HG02943 (cell line): ENCODE data around the gene OR6K2.
"Not testable (repeated sequence)": the region's sequence is repeated elsewhere in the genome, so short reads cannot be mapped to it uniquely, and the experiment has no call there.

ENCODE experiments used
- ATAC-seq: cut with Tn5 transposase; IDR thresholded peaks from one replicate; pipeline ENCODE4 v1.9.1; 2021; ENCODE audit warnings: mild to moderate bottlenecking, low read depth, moderate library complexity; ENCODE audit not compliant: unreplicated experiment

OR6K2 gene, protein sequence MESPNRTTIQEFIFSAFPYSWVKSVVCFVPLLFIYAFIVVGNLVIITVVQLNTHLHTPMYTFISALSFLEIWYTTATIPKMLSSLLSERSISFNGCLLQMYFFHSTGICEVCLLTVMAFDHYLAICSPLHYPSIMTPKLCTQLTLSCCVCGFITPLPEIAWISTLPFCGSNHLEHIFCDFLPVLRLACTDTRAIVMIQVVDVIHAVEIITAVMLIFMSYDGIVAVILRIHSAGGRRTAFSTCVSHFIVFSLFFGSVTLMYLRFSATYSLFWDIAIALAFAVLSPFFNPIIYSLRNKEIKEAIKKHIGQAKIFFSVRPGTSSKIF

DNA sequence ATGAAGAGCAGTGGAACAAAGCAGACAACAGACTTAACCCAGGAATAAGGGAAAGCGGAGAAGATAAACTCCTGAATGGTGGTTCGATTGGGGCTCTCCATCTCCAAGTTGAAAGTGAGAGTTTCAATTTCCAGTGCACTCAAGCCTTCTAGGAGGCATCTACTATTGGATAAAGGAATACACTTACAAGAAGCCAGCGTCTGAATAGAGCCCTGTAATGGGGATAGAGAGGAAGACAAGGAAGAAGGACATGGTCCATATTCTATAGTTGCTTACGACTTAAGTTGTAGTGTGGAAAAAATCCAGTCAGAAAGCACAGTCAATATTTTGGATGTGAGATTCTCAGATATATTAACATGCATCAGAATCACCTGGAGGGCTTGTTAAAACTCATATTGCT is at the start of gene OR6K2:
Gene OR6K2 (minus strand): TSS at position 101 of the 400 bp plus-strand sequence. CDS start 0 bp downstream, at position 101.
- no peak for ATAC-seq

DNA sequence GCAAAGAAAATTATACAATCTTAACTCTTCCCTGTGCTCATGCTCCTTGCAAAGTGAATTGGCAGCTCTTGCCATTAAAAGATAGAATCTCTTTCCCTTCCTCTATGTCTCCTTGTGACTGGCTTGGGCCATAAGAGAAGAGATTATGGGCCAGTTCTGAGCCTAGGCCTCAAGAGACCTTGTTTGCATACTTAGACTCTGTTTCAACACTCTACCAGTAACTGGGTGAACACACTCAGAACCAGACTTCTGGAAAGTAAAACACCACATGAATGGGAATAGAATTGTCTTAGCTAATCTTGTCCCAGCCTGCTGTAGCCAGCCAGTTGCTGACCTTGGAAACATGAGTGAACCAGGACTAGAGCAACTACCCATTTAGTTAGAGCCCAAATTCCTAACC is 35.4 kb upstream of the OR6K2 start:
- no peak for ATAC-seq

DNA sequence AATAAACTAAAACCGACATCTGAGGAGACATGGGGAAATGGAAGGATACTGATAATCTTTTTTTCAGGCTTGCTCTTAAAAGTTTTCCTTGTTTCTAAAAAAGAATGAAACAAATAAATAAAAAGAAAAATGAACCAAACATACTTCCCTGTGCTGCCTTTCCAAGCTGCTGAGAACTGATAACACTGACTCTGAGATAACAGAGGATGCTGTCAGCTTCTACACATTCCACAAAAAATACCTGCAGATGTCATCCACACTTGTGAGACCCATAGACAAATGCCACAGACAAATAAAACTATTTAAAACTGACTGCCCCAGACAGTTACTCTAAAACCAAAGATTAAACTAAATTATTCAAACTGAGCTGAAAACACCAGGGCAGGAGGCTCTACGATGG is 32.1 kb upstream of the OR6K2 start:
- no peak for ATAC-seq

DNA sequence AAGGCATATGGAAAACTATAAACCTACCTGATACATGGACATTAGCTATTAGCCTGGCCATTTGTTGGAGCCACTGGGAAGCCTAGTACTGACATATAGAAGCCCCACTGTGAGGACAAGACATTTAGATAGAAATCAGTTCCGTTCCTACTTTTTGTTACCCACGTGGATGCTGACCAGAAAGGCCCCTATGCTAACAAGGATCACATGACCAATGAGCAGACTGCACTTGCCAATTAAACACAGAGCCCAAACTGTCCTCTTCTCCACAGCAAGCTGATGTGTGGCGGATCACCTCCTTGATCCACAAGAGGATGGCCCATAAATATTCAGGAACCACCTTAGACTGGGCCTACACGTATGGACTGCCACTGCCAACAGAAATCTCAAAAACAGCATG is 31.3 kb upstream of the OR6K2 start:
- ATAC-seq: no peak

DNA sequence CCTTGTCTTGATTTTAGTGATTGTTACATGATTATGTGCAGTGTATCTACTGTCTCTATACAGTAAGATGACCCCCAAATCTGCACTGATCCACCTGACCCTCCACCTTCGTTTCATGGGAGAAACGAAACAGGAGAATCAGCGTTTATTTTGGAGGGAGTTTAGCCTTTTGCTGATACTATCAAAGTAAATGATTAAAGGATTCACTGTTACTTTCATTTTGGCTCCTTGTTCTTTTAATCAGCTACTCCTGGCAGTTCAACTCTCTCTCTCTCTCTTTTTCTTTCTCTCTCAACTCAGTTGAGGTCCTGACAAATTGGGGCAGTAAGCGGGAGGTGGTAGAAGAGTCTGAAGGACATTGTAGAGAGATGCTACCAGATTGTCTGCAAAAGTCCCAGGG is 30.0 kb upstream of the OR6K2 start:
- ATAC-seq: no peak

DNA sequence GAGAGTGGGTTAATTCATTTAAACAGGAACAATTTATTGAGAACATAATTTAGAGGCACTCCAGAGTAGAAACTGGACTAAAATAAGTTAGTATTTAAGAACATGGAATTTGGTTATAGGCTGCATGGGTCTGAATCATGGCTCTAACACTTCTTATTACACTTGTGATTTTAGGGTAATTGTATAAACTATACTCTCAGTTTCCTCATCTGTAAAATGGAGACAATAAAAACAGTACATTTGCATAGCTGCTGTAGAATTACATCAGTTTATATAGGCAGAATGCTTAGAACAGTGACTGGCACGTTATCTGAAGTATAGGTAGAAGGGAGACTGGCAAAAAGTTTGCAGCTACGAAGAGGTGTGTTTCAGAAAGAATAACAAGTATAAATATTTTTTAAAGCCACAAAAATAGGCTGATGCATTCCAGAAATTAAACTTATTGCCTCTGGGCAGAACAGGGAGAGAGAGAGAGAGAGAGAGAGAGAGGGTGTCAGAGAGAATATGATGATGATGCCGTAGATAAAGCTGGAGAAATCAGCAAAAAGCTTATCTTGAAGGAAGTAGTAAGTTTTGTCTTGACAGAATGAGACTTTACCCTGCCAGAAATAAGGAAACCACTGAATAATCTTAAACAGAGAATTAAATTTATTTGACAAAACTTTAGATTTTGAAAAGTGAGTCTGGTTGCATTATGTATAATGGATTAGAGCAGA is 28.2 kb upstream of the OR6K2 start:
- ATAC-seq: no peak

DNA sequence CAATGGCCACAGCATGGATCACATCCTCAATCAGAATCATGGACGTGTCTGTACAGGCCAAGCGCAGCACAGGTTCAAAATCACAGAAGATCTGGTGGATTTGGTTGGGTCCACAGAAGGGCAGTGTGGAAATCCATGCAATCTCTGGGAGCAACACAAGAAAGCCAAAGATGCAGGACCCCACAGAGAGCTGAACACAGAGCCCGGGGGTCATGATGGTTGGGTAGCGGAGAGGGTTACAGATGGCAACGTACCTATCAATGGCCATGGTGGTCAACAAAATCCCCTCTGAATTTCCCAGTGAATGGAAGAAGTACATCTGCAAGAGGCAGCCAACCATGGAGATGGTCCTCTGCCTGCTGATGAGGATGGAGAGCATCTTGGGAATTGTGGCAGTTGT is 24.0 kb upstream of the OR6K2 start:
- ATAC-seq: no peak

DNA sequence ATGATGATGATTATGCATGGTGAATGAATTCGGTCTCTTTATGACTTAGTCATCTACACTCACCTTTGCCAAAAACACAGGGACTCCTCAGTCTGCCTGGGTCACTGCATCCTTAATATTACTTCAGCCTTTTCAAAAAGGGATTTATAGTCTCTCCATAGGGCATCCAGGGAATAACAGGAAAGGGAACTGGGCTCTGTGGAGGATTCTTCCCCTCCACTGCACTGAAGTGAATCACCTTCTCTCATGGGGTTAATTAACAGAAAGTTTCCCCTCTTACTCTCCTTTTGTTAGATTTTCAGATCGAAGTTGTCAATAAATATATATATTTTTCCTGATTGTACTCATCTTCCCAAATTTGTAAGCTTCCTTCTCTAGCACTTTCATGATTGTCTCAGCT is 20.2 kb upstream of the OR6K2 start, which contains the start of gene OR6K3:
Gene OR6K3 (minus strand): TSS at position 101 of the 400 bp plus-strand sequence. CDS start 2,605 bp downstream, outside the sequence.
- no peak for ATAC-seq

DNA sequence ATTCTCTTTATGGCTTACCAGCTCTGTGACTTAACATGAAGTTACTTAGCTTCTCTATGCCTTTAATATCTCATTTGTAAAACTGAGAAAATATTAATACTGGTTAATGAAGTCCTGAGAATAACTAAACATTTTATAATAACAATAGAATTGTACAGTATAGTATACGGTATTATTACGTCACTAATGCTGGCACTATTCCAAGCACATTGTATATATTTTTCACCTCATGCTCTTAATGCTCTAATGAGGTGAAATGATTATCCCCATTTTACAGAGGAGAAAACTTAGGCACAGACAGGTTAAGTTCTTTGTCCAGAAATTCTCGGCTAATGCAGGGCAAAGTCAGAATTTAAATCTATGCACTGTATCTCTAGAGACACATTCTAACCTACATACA is 19.2 kb upstream of the OR6K2 start:
- no peak for ATAC-seq

DNA sequence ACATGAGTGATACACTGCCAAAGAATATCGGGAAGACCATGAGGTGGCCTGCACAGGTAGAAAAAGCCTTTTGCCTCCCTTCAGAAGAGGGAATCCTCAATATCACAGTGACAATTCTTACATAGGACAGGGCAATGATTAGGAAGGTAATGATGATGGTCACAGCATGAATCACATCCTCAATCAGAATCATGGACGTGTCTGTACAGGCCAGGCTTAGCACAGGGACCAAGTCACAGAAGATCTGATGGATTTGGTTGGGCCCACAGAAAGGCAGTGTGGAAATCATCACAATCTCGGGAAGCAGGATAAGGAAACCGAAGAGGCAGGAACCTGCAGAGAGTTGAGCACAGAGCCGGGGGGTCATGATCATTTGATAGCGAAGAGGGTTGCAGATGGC is 16.9 kb upstream of the OR6K2 start:
- no peak for ATAC-seq

DNA sequence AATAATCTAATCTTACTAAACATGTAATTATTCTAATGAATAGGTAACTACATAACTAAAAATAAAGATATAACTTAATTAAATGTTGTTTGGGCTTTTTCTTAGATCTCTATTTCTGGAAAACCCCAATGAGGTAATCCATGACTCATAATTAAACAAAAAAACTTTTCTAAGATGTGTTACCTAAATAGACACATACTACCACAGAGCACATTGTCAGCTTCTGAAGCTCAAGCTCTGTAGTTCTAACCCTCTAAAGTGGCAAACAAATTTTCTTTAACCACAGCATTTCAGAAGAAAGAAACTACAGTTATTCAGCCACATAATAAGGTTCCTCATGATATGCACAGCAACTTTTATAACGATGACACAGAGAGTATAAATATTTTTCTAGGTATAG is 15.9 kb upstream of the OR6K2 start:
- no peak for ATAC-seq

DNA sequence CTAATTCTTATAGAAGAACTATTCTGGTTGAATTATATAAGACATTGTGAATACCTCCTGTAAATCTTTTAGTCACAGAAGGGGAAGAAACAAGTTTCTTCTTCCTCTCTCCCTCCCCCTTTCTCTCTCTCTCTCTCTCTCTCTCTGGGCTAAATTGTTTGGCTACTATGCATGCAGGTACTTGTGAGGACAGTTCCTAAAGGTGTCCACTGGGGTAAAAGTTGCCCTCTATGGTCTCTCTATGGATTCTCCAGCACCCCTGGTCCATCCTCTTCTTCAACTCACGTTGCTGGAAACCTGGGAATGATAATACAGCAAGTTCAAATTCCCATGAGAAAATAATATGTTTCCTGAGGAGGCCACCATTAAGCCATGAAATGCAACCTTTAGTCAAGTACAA is 14.3 kb upstream of the OR6K2 start:
- ATAC-seq: no peak

DNA sequence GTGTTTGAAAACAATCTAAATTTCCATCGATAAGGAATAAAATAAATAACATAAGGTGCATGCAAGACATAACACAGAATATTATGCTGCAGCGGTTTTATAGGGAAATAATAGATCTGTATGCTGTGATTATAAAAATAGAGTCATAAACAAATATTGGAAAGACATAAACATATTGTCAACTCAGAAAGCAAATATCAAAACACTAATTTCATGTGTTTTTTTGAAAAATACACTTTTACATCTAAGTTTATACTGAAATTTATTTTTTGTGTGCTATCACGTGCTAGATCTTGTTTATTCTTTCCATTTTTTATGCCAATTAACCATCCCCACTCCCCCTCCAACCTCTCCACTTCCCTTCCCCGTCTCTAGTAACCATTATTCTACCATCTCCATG is 10.6 kb upstream of the OR6K2 start:
- no peak for ATAC-seq

DNA sequence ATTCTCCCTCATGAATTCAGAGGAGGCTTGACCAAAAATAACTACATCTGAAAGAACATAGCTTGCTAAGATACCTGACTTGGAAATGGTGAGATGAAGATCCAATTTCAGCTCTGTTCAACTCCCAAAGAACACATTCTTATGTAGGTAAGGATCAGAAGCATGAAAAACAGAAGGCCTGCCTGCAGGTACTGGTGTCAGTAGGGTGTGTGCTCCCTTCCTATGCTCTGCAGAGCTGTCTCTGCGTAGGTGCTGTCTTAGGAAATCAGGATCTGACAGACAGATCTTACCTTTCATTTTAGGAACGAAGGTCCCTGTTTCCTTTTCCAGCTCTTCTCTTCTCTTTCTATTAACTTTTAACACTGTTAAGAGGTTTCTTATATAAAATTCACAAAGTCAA is 5.6 kb upstream of the OR6K2 start:
- ATAC-seq: no peak

DNA sequence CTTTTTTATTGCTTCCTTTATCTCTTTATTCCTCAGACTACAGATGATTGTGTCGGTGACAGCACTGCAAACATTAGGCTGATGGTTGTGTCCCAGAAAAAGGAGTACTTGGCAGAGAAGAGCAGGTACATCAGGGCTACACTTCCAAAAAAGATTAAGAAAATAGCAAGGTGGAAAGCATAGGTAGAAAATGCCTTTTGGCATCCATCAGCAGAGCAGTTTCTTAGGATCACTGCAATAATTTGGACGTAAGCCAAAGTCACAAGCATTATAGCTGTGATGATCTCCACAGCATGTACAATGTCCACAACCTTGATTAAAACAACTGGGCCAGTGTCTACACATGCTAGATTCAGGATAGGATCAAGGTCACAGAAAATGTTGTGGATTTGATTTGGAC is 5.9 kb downstream of the OR6K2 start:
- ATAC-seq: no peak

DNA sequence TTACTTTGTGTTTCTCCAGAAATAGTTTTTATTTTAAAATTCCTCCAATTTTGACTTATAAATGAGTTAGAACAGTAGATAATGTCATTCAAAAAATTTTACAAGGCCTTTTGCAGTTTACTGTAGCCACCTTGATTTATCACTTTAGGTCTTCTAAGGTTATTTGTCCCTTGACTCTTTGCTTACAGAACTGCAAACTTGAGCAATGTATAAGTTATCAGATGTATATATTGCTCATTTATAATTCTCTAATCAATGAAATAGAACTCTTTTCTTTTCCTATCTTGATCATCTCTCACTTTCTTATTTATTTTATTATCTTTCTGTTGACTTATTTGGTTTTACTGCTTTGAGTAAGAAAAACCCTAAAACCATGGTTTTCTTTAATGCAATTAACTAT is 8.1 kb downstream of the OR6K2 start:
- ATAC-seq: no peak

DNA sequence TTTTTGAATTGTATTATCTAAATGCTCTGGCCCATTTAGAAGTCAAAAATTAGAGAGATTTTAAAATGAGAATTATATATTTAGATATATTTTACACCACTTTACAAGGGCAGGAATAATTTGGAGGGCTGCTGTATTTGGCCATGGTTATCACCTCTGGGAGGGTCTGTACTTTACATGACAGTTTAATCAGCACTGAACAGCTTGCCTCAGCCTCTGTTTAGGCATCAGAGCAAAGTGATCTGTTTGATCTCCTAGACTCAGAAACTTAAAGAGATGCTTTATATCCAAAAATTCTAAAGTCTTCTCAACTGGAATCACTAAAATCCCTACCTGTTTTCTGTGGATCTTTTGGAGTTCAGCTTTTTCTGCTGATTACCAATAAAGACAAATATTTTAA is 8.5 kb downstream of the OR6K2 start:
- no peak for ATAC-seq

DNA sequence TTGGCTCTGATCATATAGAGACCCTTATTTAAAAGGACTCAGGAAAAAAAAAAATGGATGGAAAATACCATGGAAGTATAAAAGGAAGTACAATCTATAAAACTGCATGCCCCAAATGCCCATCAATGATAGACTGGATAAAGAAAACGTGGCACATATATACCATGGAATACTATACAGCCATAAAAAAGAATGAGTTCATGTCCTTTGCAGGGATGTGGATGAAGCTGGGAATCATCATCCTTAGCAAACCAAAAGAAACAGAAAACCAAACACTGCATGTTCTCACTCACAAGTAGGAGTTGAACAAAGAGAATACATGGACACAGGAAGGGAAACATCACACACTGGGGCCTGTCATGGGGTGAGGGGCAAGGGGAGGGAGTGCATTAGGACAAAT is 9.3 kb downstream of the OR6K2 start:
- not testable (repeated sequence) for ATAC-seq

DNA sequence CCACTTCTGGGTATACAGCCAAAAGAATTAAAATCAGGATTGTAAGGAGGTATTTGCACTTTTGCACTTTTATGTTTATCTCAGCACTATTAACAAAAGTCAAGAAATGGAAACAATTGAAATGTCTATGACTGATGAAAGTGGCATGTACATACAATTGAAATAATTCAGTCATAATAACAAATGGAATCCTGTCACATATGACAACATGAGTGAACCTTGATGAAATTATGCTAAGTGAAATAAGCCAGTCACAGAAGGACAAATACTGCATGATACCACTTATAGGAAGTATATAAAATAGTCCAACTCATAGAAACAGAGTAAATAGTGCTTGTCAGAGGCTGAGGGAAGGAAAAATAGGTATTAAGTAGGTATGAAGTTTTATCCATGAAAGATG is 10.6 kb downstream of the OR6K2 start:
- no peak for ATAC-seq

DNA sequence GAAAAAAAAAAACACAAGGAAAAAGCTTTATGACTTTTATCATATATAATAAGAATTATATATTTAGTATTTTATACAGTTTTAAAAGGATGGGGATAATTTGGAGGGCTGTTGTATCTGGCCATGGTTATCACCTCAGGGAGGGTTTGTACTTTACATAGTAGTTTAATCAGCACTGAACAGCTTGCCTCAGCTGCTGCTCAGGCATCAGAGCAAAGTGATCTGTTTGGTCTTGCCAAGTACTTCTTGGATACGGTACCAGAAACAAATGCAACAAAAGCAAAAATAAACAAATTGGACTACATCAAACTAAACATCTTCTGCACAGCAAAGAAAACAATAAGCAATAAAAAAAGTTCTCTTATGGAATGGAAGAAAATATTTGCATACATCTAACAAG is 11.3 kb downstream of the OR6K2 start:
- no peak for ATAC-seq

DNA sequence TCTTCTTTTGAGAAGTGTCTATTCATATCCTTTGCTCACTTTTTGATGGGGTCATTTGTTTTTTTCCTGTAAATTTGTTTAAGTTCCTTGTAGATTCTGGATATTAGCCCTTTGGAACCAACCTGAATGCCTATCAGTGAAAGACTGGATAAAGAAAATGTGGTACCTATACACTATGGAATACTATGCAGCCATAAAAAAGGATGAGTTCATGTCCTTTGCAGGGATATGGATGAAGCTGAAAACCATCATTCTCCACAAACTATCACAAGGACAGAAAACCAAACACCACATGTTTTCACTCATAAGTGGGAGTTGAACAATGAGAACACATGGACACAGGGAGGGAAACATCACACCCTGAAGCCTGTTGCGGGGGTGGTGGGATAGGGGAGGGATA is 12.1 kb downstream of the OR6K2 start:
- ATAC-seq: not testable (repeated sequence)

DNA sequence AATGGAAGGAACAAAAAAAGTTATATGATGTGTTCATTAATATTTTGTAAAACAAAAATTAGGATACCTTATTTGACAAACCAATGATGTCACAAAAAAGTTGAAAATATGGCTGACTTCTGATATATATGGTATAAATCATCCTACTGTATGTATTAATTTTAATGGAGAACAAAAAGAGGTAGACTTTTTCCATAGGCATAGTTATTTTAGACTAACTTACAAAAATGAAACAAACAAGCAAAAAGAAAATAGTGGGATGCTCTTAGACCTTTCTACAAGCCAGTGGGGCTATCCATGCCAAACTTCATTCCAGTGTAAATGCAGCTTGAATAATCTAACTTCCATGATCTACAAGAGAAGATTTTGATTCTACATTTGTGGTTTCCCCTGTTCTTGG is 13.4 kb downstream of the OR6K2 start:
- no peak for ATAC-seq
